Measurements from ENCODE around the gene ZYX. TPM values are rescaled to one million over a fixed set of nuclear protein-coding genes. Genes with fewer than 3 reads are reported as not detected.

Gene ZYX
- total RNA-seq, 1 donor from 2014 or later = 231 TPM

GRCh38 chr7:143392875-143393266 lies 11.7 kb downstream of the ZYX start:
- H3K4me3 ChIP-seq = no peak overlapping the region
- DNase-seq = no peak
- TF ChIP-seq CTCF (IDR thresholded peaks at IDR 0.05) = no peak
- no peaks in the 10 kb centered on the region for H3K9me3 ChIP-seq
- H3K27ac ChIP-seq = peak overlapping the region; percentile 79
- intact Hi-C loops (cut with DNase I) = no loop called here
- peaks cover 46% of the 10 kb centered on the region for H3K36me3 ChIP-seq
- peaks cover 58% of the 10 kb centered on the region for H3K4me1 ChIP-seq
- H3K27me3 ChIP-seq (ENCODE audit: low read depth) = no peaks in the 10 kb centered on the region
- no peak for ATAC-seq

DNA sequence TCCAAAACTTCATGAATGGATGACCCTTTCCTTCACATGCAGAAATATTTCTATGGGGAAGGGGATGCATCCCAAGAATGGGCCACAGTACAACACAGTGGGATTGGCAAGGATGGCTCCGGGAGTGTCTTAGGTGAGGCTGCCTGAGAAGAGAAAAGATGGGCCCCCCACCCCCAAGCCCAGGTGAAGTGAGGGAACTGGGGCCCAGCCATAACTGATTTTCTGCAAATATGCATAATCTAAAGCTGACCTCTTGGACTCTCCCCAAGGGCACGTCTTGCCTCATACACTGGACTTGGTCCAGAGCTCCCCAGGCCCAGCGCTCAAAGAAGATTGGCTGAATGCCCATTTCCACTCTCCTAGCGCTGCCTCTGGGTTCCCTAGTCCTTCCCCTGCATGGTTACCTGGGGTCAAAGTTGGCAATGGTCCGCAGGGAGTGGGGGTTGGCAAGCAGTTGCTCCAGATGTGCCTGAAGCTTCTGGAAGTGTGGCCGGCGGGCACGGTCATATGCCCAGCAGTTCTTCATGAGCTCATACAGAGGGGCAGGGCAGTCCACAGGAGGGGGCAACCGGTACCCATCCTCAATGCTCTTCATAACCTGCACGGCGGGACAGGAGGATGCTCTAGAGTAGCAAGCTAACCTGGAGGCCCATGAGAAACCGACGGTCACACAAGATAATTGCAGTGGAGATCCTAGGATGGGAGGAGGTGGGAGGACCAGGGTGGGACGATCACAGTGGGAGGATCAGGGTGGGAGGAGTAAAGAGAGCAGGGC lies 12.3 kb downstream of the ZYX start:
- Histone ChIP-seq H3K4me1 (peaks cover 57% of the 10 kb centered on the region), H3K36me3 (peaks cover 41% of the 10 kb centered on the region), H3K27me3 (ENCODE audit: low read depth) (no peaks in the 10 kb centered on the region), H3K4me3 (no peak overlapping the region), H3K27ac (peak overlapping the region; percentile 79), H3K9me3 (no peaks in the 10 kb centered on the region)
- intact Hi-C loops (cut with DNase I) = no loop called here
- ATAC-seq (no peak), DNase-seq (no peak)
- no peak for TF ChIP-seq CTCF (IDR thresholded peaks at IDR 0.05)

DNA sequence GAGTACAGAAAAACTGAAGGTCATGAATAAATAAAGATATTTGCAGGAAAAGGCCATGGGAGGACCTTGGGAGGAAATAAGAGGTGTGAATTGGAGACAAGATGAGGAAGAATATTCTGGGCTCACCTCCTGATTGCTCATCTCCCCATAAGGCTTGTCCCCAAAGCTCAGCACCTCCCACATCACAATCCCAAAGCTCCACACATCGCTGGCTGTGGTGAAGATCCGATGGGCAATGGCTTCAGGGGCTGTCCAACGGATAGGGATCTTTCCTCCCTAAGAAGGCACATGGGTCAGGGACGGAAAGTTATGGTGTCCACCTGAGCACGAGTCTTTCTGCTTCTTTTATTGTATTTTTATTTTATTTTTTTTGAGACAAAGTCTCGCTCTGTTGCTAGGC lies 12.9 kb downstream of the ZYX start:
- Histone ChIP-seq H3K4me1 (peaks cover 57% of the 10 kb centered on the region), H3K36me3 (peaks cover 34% of the 10 kb centered on the region), H3K27ac (no peak overlapping the region), H3K9me3 (no peaks in the 10 kb centered on the region), H3K27me3 (ENCODE audit: low read depth) (no peaks in the 10 kb centered on the region), H3K4me3 (no peak overlapping the region)
- DNase-seq (no peak), ATAC-seq (no peak)
- intact Hi-C loops (cut with DNase I) = no loop called here
- TF ChIP-seq CTCF (IDR thresholded peaks at IDR 0.05) = no peak

DNA sequence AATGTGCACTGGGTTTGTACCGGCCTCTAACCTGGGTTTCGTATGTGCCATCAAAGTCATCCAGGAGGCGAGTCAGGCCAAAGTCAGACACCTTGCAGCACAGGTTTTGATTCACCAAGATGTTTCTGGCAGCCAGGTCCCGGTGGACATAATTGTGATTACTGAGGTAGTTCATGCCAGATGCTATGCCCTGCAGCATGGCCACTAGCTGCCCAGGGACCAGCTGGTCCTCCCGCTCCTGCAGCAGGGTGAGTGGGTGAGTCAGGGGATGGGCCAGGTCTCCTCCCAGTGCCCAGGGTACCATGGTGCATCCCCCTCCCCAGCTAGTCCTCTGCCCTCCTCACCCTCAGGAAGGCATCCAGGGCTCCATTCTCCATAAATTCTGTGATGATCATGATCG lies 13.6 kb downstream of the ZYX start:
- Histone ChIP-seq H3K9me3 (no peaks in the 10 kb centered on the region), H3K27ac (no peak overlapping the region), H3K4me1 (peaks cover 57% of the 10 kb centered on the region), H3K4me3 (no peak overlapping the region), H3K36me3 (peaks cover 27% of the 10 kb centered on the region), H3K27me3 (ENCODE audit: low read depth) (no peaks in the 10 kb centered on the region)
- no peak for DNase-seq
- intact Hi-C loops (cut with DNase I) = no loop called here
- no peak for TF ChIP-seq CTCF (IDR thresholded peaks at IDR 0.05)
- no peak for ATAC-seq

DNA sequence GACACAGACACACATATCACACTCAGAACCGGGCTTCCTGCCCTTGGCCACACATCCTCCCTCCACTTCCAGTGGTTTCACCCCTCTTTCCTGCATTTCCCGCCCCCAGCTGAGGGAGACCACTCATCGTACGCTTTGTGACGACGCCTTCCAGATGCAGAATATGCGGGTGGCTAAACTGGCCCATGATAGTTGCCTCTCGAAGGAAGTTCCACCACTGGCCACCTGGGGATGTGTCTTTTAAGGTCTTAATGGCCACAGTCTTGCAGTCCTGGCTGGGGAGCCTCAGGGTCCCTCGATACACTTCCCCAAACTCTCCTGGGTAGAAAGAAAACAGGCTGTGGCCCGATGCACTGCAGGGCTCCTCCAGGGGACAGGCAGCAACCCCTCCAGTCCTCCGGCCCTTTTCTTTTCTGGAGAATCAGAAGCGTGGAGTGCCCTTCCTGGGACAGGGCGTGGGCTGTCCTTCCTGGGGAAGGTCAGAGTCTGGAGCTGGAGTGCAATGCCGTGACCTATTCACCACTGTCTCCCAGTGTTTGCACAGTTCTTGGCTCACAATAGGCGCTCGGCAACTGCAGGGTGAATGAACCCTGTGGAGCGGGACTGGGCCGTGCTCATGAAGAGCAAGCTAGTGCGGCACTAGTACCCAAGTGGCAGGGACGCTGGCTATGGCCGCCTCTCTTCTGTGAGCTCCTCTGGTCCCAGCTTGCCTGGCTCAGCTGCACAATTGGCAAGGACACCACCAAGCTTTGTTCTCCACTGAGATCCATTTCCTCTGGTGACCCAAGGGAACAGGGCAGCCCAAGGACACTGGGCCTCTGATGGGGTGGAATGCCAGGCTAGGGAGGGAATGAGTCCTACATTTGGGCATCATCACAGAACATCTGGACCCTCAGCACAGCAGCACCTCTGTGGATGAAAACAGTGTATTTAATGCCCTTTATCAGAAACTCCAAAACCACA lies 14.3 kb downstream of the ZYX start:
- H3K4me1 ChIP-seq = peaks cover 55% of the 10 kb centered on the region
- DNase-seq (no peak), ATAC-seq (peak; percentile 7 to 13)
- intact Hi-C loops (cut with DNase I) = no loop called here
- H3K27ac ChIP-seq = peak overlapping the region; percentile 57
- no peak for TF ChIP-seq CTCF (IDR thresholded peaks at IDR 0.05)
- H3K9me3 ChIP-seq = no peaks in the 10 kb centered on the region
- no peak overlapping the region for H3K4me3 ChIP-seq
- peaks cover 20% of the 10 kb centered on the region for H3K36me3 ChIP-seq
- no peaks in the 10 kb centered on the region for H3K27me3 ChIP-seq (ENCODE audit: low read depth)
